ENCODE data around the gene SLC39A7.

DNA sequence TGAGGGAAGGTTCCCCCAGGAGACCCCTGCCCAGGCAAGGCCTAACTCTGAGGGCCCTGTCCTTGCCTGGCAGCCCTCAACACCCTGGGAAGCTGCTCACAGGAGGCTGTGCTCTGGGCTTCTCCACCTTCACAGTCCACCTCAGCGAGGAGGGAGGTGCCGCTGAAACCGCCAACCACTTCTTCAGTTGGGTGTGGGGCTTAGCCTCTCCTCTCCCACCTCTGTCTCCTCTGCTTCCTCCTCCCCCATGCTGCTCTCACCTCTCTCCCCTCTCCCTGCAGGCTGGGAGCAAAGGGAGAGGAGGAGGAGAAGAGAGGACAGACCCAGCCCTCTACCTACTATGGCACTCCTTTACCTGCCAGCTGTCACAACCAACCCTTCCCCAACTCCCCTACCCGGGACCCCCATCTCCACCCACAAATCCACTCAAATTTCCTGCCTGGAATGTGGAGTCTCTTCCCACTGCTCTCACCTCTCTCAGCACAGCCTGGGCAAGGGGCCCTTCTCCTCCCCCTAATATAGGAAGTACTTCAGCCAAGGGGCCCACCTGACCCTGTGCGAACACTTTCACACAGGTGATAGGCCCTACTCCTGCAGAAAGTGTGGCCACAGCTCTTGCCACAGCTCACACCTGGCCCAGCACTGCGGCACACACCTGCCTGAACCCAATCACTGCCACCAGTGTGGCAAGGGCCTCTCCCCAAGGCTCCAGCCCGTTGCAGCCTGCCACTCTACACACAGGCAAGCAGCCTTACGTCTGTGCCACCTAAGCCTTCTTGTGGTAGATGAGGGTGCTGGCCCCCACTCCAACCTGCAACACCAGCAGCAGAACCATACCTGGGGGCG, 14.8 kb downstream of the SLC39A7 start:
- TF ChIP-seq MAX (IDR thresholded peaks at IDR 0.05; ENCODE audit: low read depth, low read length): no peak
- TF ChIP-seq POLR2A (IDR thresholded peaks at IDR 0.05; ENCODE audit: extremely low read depth, insufficient read length): no peak

All from NB4 (cell line).